GM23248 (cell line): Measurements from ENCODE around the gene EGFL7. TPM values are rescaled to one million over a fixed set of nuclear protein-coding genes. Genes with fewer than 3 reads are reported as not detected.
A peak's percentile ranks its signal among the peaks of the same experiment; 100 is the strongest.
"Not testable (repeated sequence)": the region's sequence is repeated elsewhere in the genome, so short reads cannot be mapped to it uniquely, and the experiment has no call there.

Source experiments
- DNase-seq: peaks from one replicate; pipeline ENCODE4 v3.0.0-alpha.2; 2015
- H2AFZ ChIP-seq: fragments of 200-600 bp; sonication (generic); 2 replicates; pipeline ENCODE4 v1.6.1; 2016; ENCODE audit warnings: antibody characterized with exemption
- H3F3A ChIP-seq: fragments of 200-600 bp; sonication (generic); 2 replicates; pipeline ENCODE4 v1.6.1; 2016; ENCODE audit warnings: mild to moderate bottlenecking, antibody characterized with exemption, mixed run types; ENCODE audit not compliant: insufficient read depth
- H3K27ac ChIP-seq: fragments of 200-600 bp; sonication (generic); 2 replicates; pipeline ENCODE4 v1.5.1; 2016; ENCODE audit warnings: mild to moderate bottlenecking
- H3K27me3 ChIP-seq: fragments of 200-600 bp; sonication (generic); replicated peaks from 2 replicates; pipeline ENCODE4 v1.6.1; 2016; ENCODE audit warnings: mild to moderate bottlenecking; ENCODE audit not compliant: insufficient read depth
- H3K36me3 ChIP-seq: fragments of 200-600 bp; sonication (generic); 2 replicates; pipeline ENCODE4 v1.6.1; 2016; ENCODE audit warnings: low read depth, mild to moderate bottlenecking
- H3K4me1 ChIP-seq: fragments of 200-600 bp; sonication (generic); 2 replicates; pipeline ENCODE4 v1.6.1; 2016; ENCODE audit warnings: mild to moderate bottlenecking; ENCODE audit not compliant: insufficient read depth
- H3K4me2 ChIP-seq: fragments of 200-600 bp; sonication (generic); one replicate; pipeline ENCODE4 v1.6.1; 2016; ENCODE audit warnings: mild to moderate bottlenecking; ENCODE audit not compliant: unreplicated experiment
- H3K4me3 ChIP-seq: fragments of 200-600 bp; sonication (generic); 2 replicates; pipeline ENCODE4 v1.5.1; 2016; ENCODE audit warnings: mild to moderate bottlenecking
- H3K79me2 ChIP-seq: fragments of 200-600 bp; sonication (generic); 2 replicates; pipeline ENCODE4 v1.6.1; 2016; ENCODE audit warnings: mild to moderate bottlenecking; ENCODE audit not compliant: insufficient read depth
- H3K9ac ChIP-seq: fragments of 200-600 bp; sonication (generic); 2 replicates; pipeline ENCODE4 v1.6.1; 2016; ENCODE audit warnings: mild to moderate bottlenecking
- H3K9me2 ChIP-seq: fragments of 200-600 bp; sonication (generic); 2 replicates; pipeline ENCODE4 v1.6.1; 2016; ENCODE audit warnings: mixed run types, mild to moderate bottlenecking, moderate library complexity; ENCODE audit not compliant: insufficient read depth
- H3K9me3 ChIP-seq: fragments of 200-600 bp; sonication (generic); one replicate; pipeline ENCODE4 v1.6.1; 2017; ENCODE audit warnings: low read depth
- H4K20me1 ChIP-seq: fragments of 200-600 bp; sonication (generic); 2 replicates; pipeline ENCODE4 v1.6.0; 2016; ENCODE audit not compliant: insufficient read depth
- EZH2 ChIP-seq: fragments of 200-600 bp; sonication (generic); IDR thresholded peaks from 2 replicates; pipeline ENCODE4 v1.6.1; 2018; ENCODE audit warnings: antibody characterized with exemption, mild to moderate bottlenecking; ENCODE audit not compliant: insufficient read depth, poor library complexity, severe bottlenecking
- EZH2phosphoT487 ChIP-seq: fragments of 200-600 bp; sonication (generic); IDR thresholded peaks from 2 replicates; pipeline ENCODE4 v1.6.1; 2018; ENCODE audit warnings: antibody characterized with exemption, moderate library complexity, mild to moderate bottlenecking, low read depth; ENCODE audit not compliant: insufficient read depth
- WGBS, 2 experiments: methylation state at CpG; one replicate each; pipeline ENCODE4 v1.1.6; 2015 to 2017; ENCODE audit warnings: low lambda C conversion rate in 2 of 2, low coverage in 1 of 2; ENCODE audit errors: missing lambda C conversion rate in 2 of 2; 5-methylcytosine and 5-hydroxymethylcytosine counted together
- in situ Hi-C: fragments of 300-500 bp; cut with MboI; formaldehyde crosslinking; loops from 2 replicates; pipeline ENCODE4 v1.15.0; 2020
- polyA plus RNA-seq: library from polyadenylated mRNA; unstranded; fragments of >200 nt; fragmentation: Nextera tagmentation; extraction: Ambion mirVana; gene quantifications from 2 replicates; pipeline ENCODE4 v1.2.1, GENCODE V29; 2016
- total RNA-seq: library from RNA; depleted of rRNA; stranded (reverse); fragments of >200 nt; shearing (Covaris generic); gene quantifications from 2 replicates; pipeline ENCODE4 v1.2.3, GENCODE V29; 2014

The EGFL7 gene
- total and polyA plus RNA-seq, 2 experiments from 2014 or later = 13.7 to 15.3 TPM

GRCh38 chr9:136629879-136630661 lies 32.6 kb upstream of the EGFL7 start:
- Histone ChIP-seq H3K4me2 (no peak overlapping the region), H3K36me3 (no peaks in the 10 kb centered on the region), H3K9ac (no peak overlapping the region), H3K79me2 (no peaks in the 10 kb centered on the region), H3K9me3 (no peaks in the 10 kb centered on the region), H3K4me1 (no peaks in the 10 kb centered on the region), H3F3A (peaks cover 7% of the 10 kb centered on the region; the same call in 1 of the 2 replicates), H4K20me1 (no peaks in the 10 kb centered on the region), H3K27ac (no peak overlapping the region), H3K4me3 (no peak overlapping the region), H3K27me3 (no peaks in the 10 kb centered on the region), H3K9me2 (no peaks in the 10 kb centered on the region), H2AFZ (no peak overlapping the region)
- WGBS, 2 experiments = 16 to 21% methylated on average over 19 of the region's 19 CpGs
- DNase-seq = peak; percentile 44
- TF ChIP-seq EZH2phosphoT487 (no peak), EZH2 (no peak)
- in situ Hi-C loops = no loop called here

GRCh38 chr9:136630662-136630992 lies 32.1 kb upstream of the EGFL7 start:
- no peaks in the 10 kb centered on the region for H3K36me3 ChIP-seq
- no peaks in the 10 kb centered on the region for H3K27me3 ChIP-seq
- no peak overlapping the region for H3K27ac ChIP-seq
- H3K79me2 ChIP-seq = no peaks in the 10 kb centered on the region
- no peak overlapping the region for H3K9ac ChIP-seq
- 38 to 45% methylated on average over 11 to 12 of the region's 12 CpGs for WGBS, 2 experiments
- no peak for DNase-seq
- H3K4me1 ChIP-seq = no peaks in the 10 kb centered on the region
- no peaks in the 10 kb centered on the region for H3K9me3 ChIP-seq
- no peaks in the 10 kb centered on the region for H4K20me1 ChIP-seq
- in situ Hi-C loops = no loop called here
- H3K4me3 ChIP-seq = no peak overlapping the region
- H3K9me2 ChIP-seq = no peaks in the 10 kb centered on the region
- no peak overlapping the region for H2AFZ ChIP-seq
- TF ChIP-seq EZH2phosphoT487 (no peak), EZH2 (no peak)
- peaks cover 7% of the 10 kb centered on the region; the same call in 1 of the 2 replicates for H3F3A ChIP-seq
- no peak overlapping the region for H3K4me2 ChIP-seq

- no peaks in the 10 kb centered on the region for H3K27me3 ChIP-seq
- H3K4me1 ChIP-seq = no peaks in the 10 kb centered on the region
- H3K9me3 ChIP-seq = no peaks in the 10 kb centered on the region
- no peaks in the 10 kb centered on the region for H3K9me2 ChIP-seq
- in situ Hi-C loops = no loop called here
- no peak overlapping the region for H2AFZ ChIP-seq
- no peak overlapping the region for H3K4me2 ChIP-seq
- TF ChIP-seq EZH2 = no peak
- no peak for TF ChIP-seq EZH2phosphoT487
- H3K9ac ChIP-seq = no peak overlapping the region
- H3K4me3 ChIP-seq = no peak overlapping the region
- no peaks in the 10 kb centered on the region for H4K20me1 ChIP-seq
- H3K27ac ChIP-seq = no peak overlapping the region
- H3F3A ChIP-seq = peaks cover 7% of the 10 kb centered on the region; the same call in 1 of the 2 replicates
- H3K79me2 ChIP-seq = no peaks in the 10 kb centered on the region
- H3K36me3 ChIP-seq = no peaks in the 10 kb centered on the region
- peak; percentile 80 for DNase-seq
- 38% methylated on average over 31 of the region's 31 CpGs for WGBS, 2 experiments
Measured at GRCh38 chr9:136631038-136632000, 31.4 kb upstream of the EGFL7 start.

GRCh38 chr9:136632072-136632471 lies 30.6 kb upstream of the EGFL7 start:
- in situ Hi-C loops, H4K20me1 ChIP-seq, H3K9me3 ChIP-seq, H3K4me2 ChIP-seq, H3K9ac ChIP-seq, H3K4me3 ChIP-seq, H3K4me1 ChIP-seq, H3K27me3 ChIP-seq, H2AFZ ChIP-seq, H3K9me2 ChIP-seq, H3K27ac ChIP-seq, H3F3A ChIP-seq, H3K36me3 ChIP-seq, H3K79me2 ChIP-seq, DNase-seq: not testable (repeated sequence)
- 31% methylated on average over 8 of the region's 13 CpGs; no CpG with 5 or more reads in 1 of the 2 experiments for WGBS, 2 experiments

- H2AFZ ChIP-seq, DNase-seq, H3K4me3 ChIP-seq, H3K9ac ChIP-seq, H3K4me1 ChIP-seq, H4K20me1 ChIP-seq, H3K36me3 ChIP-seq, H3K79me2 ChIP-seq, H3K9me2 ChIP-seq, H3K27ac ChIP-seq, H3K9me3 ChIP-seq, H3F3A ChIP-seq, H3K4me2 ChIP-seq, H3K27me3 ChIP-seq, in situ Hi-C loops: not testable (repeated sequence)
- 67 to 81% methylated on average over 16 to 36 of the region's 36 CpGs for WGBS, 2 experiments
Measured at GRCh38 chr9:136632491-136633106, 30.1 kb upstream of the EGFL7 start.
